ENCODE data around the gene APAF1. TPM values are rescaled to one million over a fixed set of nuclear protein-coding genes. Genes with fewer than 3 reads are reported as not detected.

Gene APAF1
- total RNA-seq, 2 donors from 2014 or later = 3.9 to 5.3 TPM

DNA sequence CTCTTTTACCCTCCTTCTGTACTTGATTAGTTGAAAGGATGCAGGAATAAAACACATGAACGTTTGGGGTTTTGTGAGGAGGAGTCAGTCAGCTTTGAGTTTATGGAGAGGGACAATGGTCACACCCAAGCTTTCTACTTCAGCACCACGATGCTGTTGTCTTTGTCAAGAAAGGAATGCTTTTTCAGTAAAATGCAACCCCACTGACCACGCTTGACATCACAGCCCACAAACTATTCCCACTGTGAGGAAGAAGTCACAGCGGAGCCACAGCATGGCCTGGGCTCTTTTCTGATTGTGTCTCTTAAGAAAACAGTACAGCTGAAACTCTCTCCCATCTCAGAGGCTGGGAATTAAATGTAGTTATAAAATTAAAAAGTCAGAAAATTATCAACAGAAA lies 135.2 kb downstream of the APAF1 start:
- H3K27ac ChIP-seq = no peak overlapping the region
- no peaks in the 10 kb centered on the region for H3K4me1 ChIP-seq
- no peaks in the 10 kb centered on the region for H3K9me3 ChIP-seq
- DNase-seq (ENCODE audit: low spot score) = no peak
- H3K4me3 ChIP-seq = no peak overlapping the region
- TF ChIP-seq, protein P1, sequence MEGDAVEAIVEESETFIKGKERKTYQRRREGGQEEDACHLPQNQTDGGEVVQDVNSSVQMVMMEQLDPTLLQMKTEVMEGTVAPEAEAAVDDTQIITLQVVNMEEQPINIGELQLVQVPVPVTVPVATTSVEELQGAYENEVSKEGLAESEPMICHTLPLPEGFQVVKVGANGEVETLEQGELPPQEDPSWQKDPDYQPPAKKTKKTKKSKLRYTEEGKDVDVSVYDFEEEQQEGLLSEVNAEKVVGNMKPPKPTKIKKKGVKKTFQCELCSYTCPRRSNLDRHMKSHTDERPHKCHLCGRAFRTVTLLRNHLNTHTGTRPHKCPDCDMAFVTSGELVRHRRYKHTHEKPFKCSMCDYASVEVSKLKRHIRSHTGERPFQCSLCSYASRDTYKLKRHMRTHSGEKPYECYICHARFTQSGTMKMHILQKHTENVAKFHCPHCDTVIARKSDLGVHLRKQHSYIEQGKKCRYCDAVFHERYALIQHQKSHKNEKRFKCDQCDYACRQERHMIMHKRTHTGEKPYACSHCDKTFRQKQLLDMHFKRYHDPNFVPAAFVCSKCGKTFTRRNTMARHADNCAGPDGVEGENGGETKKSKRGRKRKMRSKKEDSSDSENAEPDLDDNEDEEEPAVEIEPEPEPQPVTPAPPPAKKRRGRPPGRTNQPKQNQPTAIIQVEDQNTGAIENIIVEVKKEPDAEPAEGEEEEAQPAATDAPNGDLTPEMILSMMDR (IDR thresholded peaks at IDR 0.05) = no peak
- no peaks in the 10 kb centered on the region for H3K27me3 ChIP-seq
- no peaks in the 10 kb centered on the region for H3K36me3 ChIP-seq

DNA sequence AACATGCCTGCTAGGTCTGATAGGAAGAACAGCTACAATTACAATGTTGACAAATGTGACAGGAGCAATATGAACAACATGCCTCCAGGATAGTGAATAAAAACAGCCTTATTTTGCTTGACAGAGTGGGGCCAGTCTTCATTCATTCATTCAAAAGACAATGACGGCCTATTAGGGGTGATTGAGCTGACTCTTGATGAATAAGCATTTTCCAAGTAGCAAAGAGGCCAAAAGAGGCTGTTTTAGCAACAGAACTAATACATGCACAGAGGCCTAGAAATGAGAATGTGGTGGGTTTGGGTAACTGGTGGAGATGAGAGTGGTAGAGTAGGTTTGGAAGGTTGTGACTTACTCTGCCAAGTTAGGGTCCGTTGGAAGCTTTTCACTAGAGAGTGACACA lies 138.3 kb downstream of the APAF1 start:
- no peak for DNase-seq (ENCODE audit: low spot score)
- H3K27me3 ChIP-seq = no peaks in the 10 kb centered on the region
- H3K27ac ChIP-seq = no peak overlapping the region
- H3K9me3 ChIP-seq = no peaks in the 10 kb centered on the region
- H3K36me3 ChIP-seq = no peaks in the 10 kb centered on the region
- no peaks in the 10 kb centered on the region for H3K4me1 ChIP-seq
- TF ChIP-seq, protein P1 (IDR thresholded peaks at IDR 0.05) = no peak
- H3K4me3 ChIP-seq = no peak overlapping the region

Other genes starting within 250 kb of the APAF1 start
- 10 to 100 TPM; 29.2 to 34.0 TPM for gene TMPO, start 129.7 kb upstream of the APAF1 start, total RNA-seq
- 1,000 to 10,000 TPM in 1 of 2 donors, 100 to 1,000 TPM in 1; 853 to 1,432 TPM for gene SLC25A3, start 51.6 kb upstream of the APAF1 start, total RNA-seq
- gene IKBIP, start 502 bp upstream of the APAF1 start, total RNA-seq = 1 to 10 TPM; 6.7 to 7.4 TPM